H1 (cell line): Measurements from ENCODE around the gene FCMR. TPM values are rescaled to one million over a fixed set of nuclear protein-coding genes. Genes with fewer than 3 reads are reported as not detected.

ENCODE experiments used
- CTCF ChIA-PET: fragments of 300-600 bp; sonication (Branson Sonifier 250); formaldehyde crosslinking; loops from one replicate; lab custom pipeline; 2021; ENCODE audit not compliant: partially characterized antibody; lab: Charles Lee
- POLR2A ChIA-PET: fragments of 300-600 bp; sonication (Branson Sonifier 250); formaldehyde crosslinking; loops from one replicate; lab custom pipeline; 2021; ENCODE audit warnings: inconsistent platforms; ENCODE audit not compliant: partially characterized antibody; lab: Charles Lee
- DNase-seq, 2 experiments: peaks; one replicate each; pipeline versions ENCODE4 v3.0.0 to v3.0.0-alpha.2; 2010 to 2022; ENCODE audit warnings: low spot score in 2 of 2, low read depth in 1 of 2, mixed read lengths in 1 of 2
- FAIRE-seq: peaks from 2 replicates; lab custom pipeline; 2011; peaks lifted over from hg19 to GRCh38; lab: Jason Lieb, UNC
- H2AFZ ChIP-seq: 2 replicates; pipeline ENCODE4 v1.8.1; 2012; ENCODE audit warnings: low read length, inconsistent platforms
- H2AK5ac ChIP-seq: 2 replicates; pipeline ENCODE4 v1.6.1; 2013; ENCODE audit warnings: low read depth, low read length
- H2BK120ac ChIP-seq: replicated peaks from 2 replicates; pipeline ENCODE3; 2013; ENCODE audit warnings: low read depth, low read length, inconsistent platforms
- H2BK12ac ChIP-seq: 2 replicates; pipeline ENCODE4 v1.6.1; 2013; ENCODE audit warnings: low read depth, low read length
- H2BK15ac ChIP-seq: 2 replicates; pipeline ENCODE4 v1.6.1; 2013; ENCODE audit warnings: low read length
- H2BK20ac ChIP-seq: 2 replicates; pipeline ENCODE4 v1.6.1; 2013; ENCODE audit warnings: low read length
- H2BK5ac ChIP-seq: 2 replicates; pipeline ENCODE4 v1.6.1; 2013; ENCODE audit warnings: low read depth, low read length
- H3K14ac ChIP-seq: 2 replicates; pipeline ENCODE4 v1.6.1; 2013; ENCODE audit warnings: inconsistent platforms; ENCODE audit not compliant: insufficient read length
- H3K18ac ChIP-seq: 2 replicates; pipeline ENCODE4 v1.6.1; 2013; ENCODE audit warnings: low read length; ENCODE audit errors: extremely low read depth
- H3K23ac ChIP-seq: 2 replicates; pipeline ENCODE4 v1.6.1; 2013; ENCODE audit warnings: inconsistent platforms; ENCODE audit not compliant: insufficient read length
- H3K23me2 ChIP-seq: 2 replicates; pipeline ENCODE4 v1.6.1; 2013; ENCODE audit warnings: low read depth, low read length
- H3K27ac ChIP-seq: 2 replicates; pipeline ENCODE4 v1.6.1; 2011; ENCODE audit warnings: low read depth, low read length, inconsistent platforms
- H3K27me3 ChIP-seq, 4 experiments: replicated peaks in 1 of 4; 1 replicate in 1 of 4; 2 replicates in 3 of 4; pipeline versions ENCODE4 v1.6.1 to v1.8.1; 2011 to 2013; ENCODE audit warnings: low read length in 3 of 4, mild to moderate bottlenecking in 3 of 4, inconsistent platforms in 2 of 4, mixed read lengths in 2 of 4, moderate library complexity in 1 of 4; ENCODE audit not compliant: control insufficient read depth in 3 of 4, insufficient read depth in 3 of 4; ENCODE audit errors: extremely low read depth in 1 of 4
- H3K36me3 ChIP-seq, 4 experiments: 2 replicates each; pipeline versions ENCODE4 v1.6.1 to v1.8.1; 2011 to 2013; ENCODE audit warnings: mild to moderate bottlenecking in 4 of 4, low read length in 3 of 4, moderate library complexity in 2 of 4, control low read depth in 1 of 4, inconsistent platforms in 1 of 4; ENCODE audit not compliant: insufficient read depth in 4 of 4, control insufficient read depth in 2 of 4
- H3K4ac ChIP-seq: replicated peaks from 2 replicates; pipeline ENCODE3; 2013; ENCODE audit warnings: low read length, low read depth, mixed read lengths, inconsistent platforms; ENCODE audit not compliant: insufficient read length
- H3K4me1 ChIP-seq, 4 experiments: replicated peaks in 1 of 4; 1 replicate in 1 of 4; 2 replicates in 3 of 4; pipeline versions ENCODE4 v1.6.1 to v1.8.1; 2011 to 2013; ENCODE audit warnings: low read length in 3 of 4, inconsistent platforms in 2 of 4, mixed read lengths in 1 of 4; ENCODE audit not compliant: insufficient read depth in 4 of 4, control insufficient read depth in 3 of 4
- H3K4me2 ChIP-seq, 2 experiments: 2 replicates each; pipeline versions ENCODE4 v1.6.1 to v1.8.1; 2011 to 2013; ENCODE audit warnings: low read depth in 2 of 2, low read length in 2 of 2, control low read depth in 1 of 2, inconsistent platforms in 1 of 2, mild to moderate bottlenecking in 1 of 2; ENCODE audit not compliant: insufficient read depth in 1 of 2
- H3K4me3 ChIP-seq, 4 experiments: fragments of 200-600, 300-600 bp in 1 of 4; sonication (generic), shearing (Covaris generic), sonication (Bioruptor Twin) in 1 of 4; 2 replicates each; pipeline versions ENCODE4 v1.5.1 to v1.8.1; 2011 to 2016; ENCODE audit warnings: low read length in 4 of 4, low read depth in 3 of 4, control low read depth in 2 of 4, inconsistent platforms in 2 of 4, mild to moderate bottlenecking in 2 of 4, mixed read lengths in 1 of 4, moderate library complexity in 1 of 4; ENCODE audit not compliant: insufficient read depth in 2 of 4; ENCODE audit errors: extremely low read depth in 1 of 4
- H3K56ac ChIP-seq: replicated peaks from 2 replicates; pipeline ENCODE3; 2013; ENCODE audit warnings: low read depth, mild to moderate bottlenecking, mixed read lengths, low read length, inconsistent platforms; ENCODE audit not compliant: insufficient read length
- H3K79me1 ChIP-seq: 2 replicates; pipeline ENCODE4 v1.6.1; 2013; ENCODE audit warnings: low read depth, low read length, control low read depth
- H3K79me2 ChIP-seq, 2 experiments: 2 replicates each; pipeline versions ENCODE4 v1.6.1 to v1.8.1; 2012 to 2013; ENCODE audit warnings: low read length in 2 of 2, mild to moderate bottlenecking in 2 of 2, inconsistent platforms in 1 of 2; ENCODE audit not compliant: insufficient read depth in 2 of 2, control insufficient read depth in 1 of 2
- H3K9ac ChIP-seq, 4 experiments: replicated peaks in 1 of 4; 1 replicate in 1 of 4; 2 replicates in 3 of 4; pipeline versions ENCODE4 v1.6.1 to v1.8.1; 2011 to 2013; ENCODE audit warnings: low read depth in 3 of 4, low read length in 3 of 4, control low read depth in 2 of 4, mild to moderate bottlenecking in 2 of 4, moderate library complexity in 2 of 4, inconsistent platforms in 1 of 4; ENCODE audit errors: extremely low read depth in 1 of 4
- H3K9me3 ChIP-seq, 2 experiments: 2 replicates each; pipeline versions ENCODE4 v1.6.1 to v1.8.1; 2012 to 2013; ENCODE audit warnings: mild to moderate bottlenecking in 2 of 2, moderate library complexity in 2 of 2, control low read depth in 1 of 2, inconsistent platforms in 1 of 2, low read depth in 1 of 2, low read length in 1 of 2, mixed read lengths in 1 of 2; ENCODE audit not compliant: insufficient read depth in 2 of 2
- H4K20me1 ChIP-seq, 2 experiments: replicated peaks in 1 of 2; 2 replicates each; pipeline versions ENCODE3 to v1.8.1; 2011 to 2013; ENCODE audit warnings: inconsistent platforms in 2 of 2, low read length in 2 of 2, mild to moderate bottlenecking in 1 of 2; ENCODE audit not compliant: insufficient read depth in 2 of 2, control insufficient read depth in 1 of 2
- H4K5ac ChIP-seq: 2 replicates; pipeline ENCODE4 v1.6.1; 2013; ENCODE audit warnings: low read length, low read depth, mixed read lengths, inconsistent platforms; ENCODE audit not compliant: insufficient read length
- H4K8ac ChIP-seq: 2 replicates; pipeline ENCODE4 v1.8.0; 2013; ENCODE audit warnings: mild to moderate bottlenecking, moderate library complexity, low read length, inconsistent platforms; ENCODE audit not compliant: insufficient read depth; ENCODE audit errors: extremely low read depth
- H4K91ac ChIP-seq: replicated peaks from 2 replicates; pipeline ENCODE3; 2013; ENCODE audit warnings: low read length, mixed read lengths, inconsistent platforms; ENCODE audit not compliant: insufficient read length
- BCL11A ChIP-seq, 2 experiments: IDR thresholded peaks; one replicate each; pipeline ENCODE4 v1.6.1; 2011; ENCODE audit warnings: low read depth in 2 of 2, low read length in 2 of 2, mild to moderate bottlenecking in 2 of 2
- BRCA1 ChIP-seq: IDR thresholded peaks from 2 replicates; pipeline ENCODE4 v1.6.1; 2012; ENCODE audit warnings: low read depth, low read length, improper control_type of control experiment
- CBX8 ChIP-seq: fragments of 300-800, 300-1000 bp; sonication (generic); IDR thresholded peaks from 2 replicates; pipeline ENCODE4 v1.7.1; 2016; ENCODE audit warnings: low read depth, low read length, borderline replicate concordance
- HDAC6 ChIP-seq: IDR thresholded peaks from one replicate; pipeline ENCODE4 v1.7.1; 2012; ENCODE audit warnings: low read depth, mild to moderate bottlenecking, inconsistent platforms, low read length, moderate library complexity
- JUN ChIP-seq: IDR thresholded peaks from 2 replicates; pipeline ENCODE4 v1.6.1; 2011; ENCODE audit warnings: low read depth, mild to moderate bottlenecking, improper control_type of control experiment, low read length
- JUND ChIP-seq: IDR thresholded peaks from 2 replicates; pipeline ENCODE4 v1.6.1; 2011; ENCODE audit warnings: mild to moderate bottlenecking, improper control_type of control experiment, low read length
- NANOG ChIP-seq: IDR thresholded peaks from 2 replicates; pipeline ENCODE4 v1.6.1; 2011; ENCODE audit warnings: low read length, low read depth, mild to moderate bottlenecking, inconsistent platforms; ENCODE audit not compliant: insufficient read depth, poor library complexity, severe bottlenecking
- PHF8 ChIP-seq: fragments of 200-600 bp; sonication (generic); conservative IDR thresholded peaks from 2 replicates; pipeline ENCODE4 v1.7.1; 2012; ENCODE audit warnings: low read depth, mild to moderate bottlenecking, inconsistent platforms, low read length, moderate library complexity
- POLR2A ChIP-seq, 2 experiments: IDR thresholded peaks; 1 replicate in 1 of 2; 2 replicates in 1 of 2; pipeline ENCODE4 v1.6.1; 2011; ENCODE audit warnings: low read depth in 2 of 2, low read length in 2 of 2, mild to moderate bottlenecking in 2 of 2; ENCODE audit errors: control extremely low read depth in 1 of 2
- RBBP5 ChIP-seq: IDR thresholded peaks from 2 replicates; pipeline ENCODE4 v1.7.1; 2012; ENCODE audit warnings: low read depth, mild to moderate bottlenecking, inconsistent platforms, low read length, moderate library complexity, borderline replicate concordance
- RFX5 ChIP-seq: IDR thresholded peaks from 2 replicates; pipeline ENCODE4 v1.6.1; 2011; ENCODE audit warnings: low read depth, low read length, improper control_type of control experiment, borderline replicate concordance
- RXRA ChIP-seq: IDR thresholded peaks from 2 replicates; pipeline ENCODE4 v1.6.1; 2011; ENCODE audit warnings: low read depth, mild to moderate bottlenecking, low read length, moderate library complexity; ENCODE audit not compliant: insufficient read depth
- SIRT6 ChIP-seq: IDR thresholded peaks from one replicate; pipeline ENCODE4 v1.7.1; 2012; ENCODE audit warnings: low read length, inconsistent platforms
- SP1 ChIP-seq: IDR thresholded peaks from 2 replicates; pipeline ENCODE4 v1.6.1; 2011; ENCODE audit warnings: low read depth, low read length
- WGBS, 2 experiments: shearing (Covaris generic) in 1 of 2; methylation state at CpG; one replicate each; pipeline versions ENCODE4 v1.1.6 to v1.1.7; 2013 to 2015; ENCODE audit warnings: low lambda C conversion rate in 2 of 2, mixed read lengths in 2 of 2, inconsistent platforms in 1 of 2, low coverage in 1 of 2, missing lambda C conversion rate in 1 of 2; ENCODE audit not compliant: insufficient replicate concordance in 2 of 2, insufficient coverage in 1 of 2, insufficient read length in 1 of 2; ENCODE audit errors: extremely low coverage in 1 of 2, missing lambda C conversion rate in 1 of 2; 5-methylcytosine and 5-hydroxymethylcytosine counted together
- polyA plus RNA-seq, 7 experiments: library from polyadenylated mRNA; depleted of rRNA in 3 of 7; stranded (reverse) in 5 of 7; unstranded in 2 of 7; fragments of >200 nt in 5 of 7; fragments of 200-250 nt in 2 of 7; gene quantifications; 1 replicate in 5 of 7; 2 replicates in 1 of 7; 4 replicates in 1 of 7; pipeline versions ENCODE4 v1.2.1 to v1.2.3, GENCODE V29; 2011 to 2013; ENCODE audit warnings: missing spikeins in 2 of 7, mixed read lengths in 2 of 7
- total RNA-seq: library from RNA; stranded (reverse); fragmentation: NEBNext Ultra II Directional; extraction: Animal tissue kit (Norgen Biotek cat#: 25700); gene quantifications from 2 replicates; pipeline ENCODE4 v1.2.1, GENCODE V29; 2021

FCMR gene
- total and polyA plus RNA-seq, 2 of the 8 experiments (the other 6 are each of a cell fraction or from before 2014, with no cell fraction given): 0.53 TPM; not detected in 1

GRCh38 chr1:206904423-206905142 lies 17.2 kb downstream of the FCMR start:
- H3K4me1 ChIP-seq: peaks cover 0 to 3% (median 2%) of the 10 kb centered on the region in 4 experiments; a peak in 4 of 7 replicates
- H3K9ac ChIP-seq: no peak overlapping the region
- H3K18ac ChIP-seq: no peak overlapping the region
- no peak overlapping the region for H3K23ac ChIP-seq
- WGBS, 2 experiments: 84% methylated on average over 10 of the region's 10 CpGs; no CpG with 5 or more reads in 1 of the 2 experiments
- H4K20me1 ChIP-seq: no peaks in the 10 kb centered on the region
- no peak overlapping the region for H2BK15ac ChIP-seq
- no peak for DNase-seq
- H4K91ac ChIP-seq: no peak overlapping the region
- H2AFZ ChIP-seq: no peak overlapping the region
- no peaks in the 10 kb centered on the region for H3K36me3 ChIP-seq
- peaks cover 6 to 21% (median 18%) of the 10 kb centered on the region in 4 experiments for H3K27me3 ChIP-seq
- CTCF ChIA-PET: interaction anchor here (0.5 to 6.5 kb wide), 13 partner anchors 8 to 273 kb away, joined by 3 to 63 read pairs (median 6); partner anchors contain the start of genes IL20 and IL24
- H4K8ac ChIP-seq: no peak overlapping the region
- H3K27ac ChIP-seq: no peak overlapping the region
- H4K5ac ChIP-seq: no peak overlapping the region
- H3K56ac ChIP-seq: no peak overlapping the region
- no peak overlapping the region for H3K4me2 ChIP-seq
- POLR2A ChIA-PET: no interaction called here
- H2BK12ac ChIP-seq: no peak overlapping the region
- H3K4ac ChIP-seq: no peak overlapping the region
- H3K79me1 ChIP-seq: no peaks in the 10 kb centered on the region
- TF ChIP-seq SP1 (no peak), BCL11A (IDR thresholded peaks at IDR 0.05; ENCODE audit: low read depth in 2 of 2, low read length in 2 of 2) (no peak), HDAC6 (no peak), SIRT6 (no peak), POLR2A (IDR thresholded peaks at IDR 0.05; ENCODE audit: control extremely low read depth in 1 of 2, low read depth in 2 of 2, low read length in 2 of 2) (no peak), PHF8 (no peak), RXRA (no peak), JUND (no peak), CBX8 (no peak), NANOG (no peak), RBBP5 (no peak), JUN (no peak), RFX5 (no peak), BRCA1 (no peak)
- H3K14ac ChIP-seq: no peak overlapping the region
- no peak overlapping the region for H2BK20ac ChIP-seq
- no peaks in the 10 kb centered on the region for H3K79me2 ChIP-seq
- no peak overlapping the region for H2BK5ac ChIP-seq
- no peak for FAIRE-seq
- peaks cover 3% of the 10 kb centered on the region; the same call in 1 of the 2 replicates for H3K23me2 ChIP-seq
- H2BK120ac ChIP-seq: no peak overlapping the region
- H3K9me3 ChIP-seq: no peaks in the 10 kb centered on the region
- H2AK5ac ChIP-seq: no peak overlapping the region
- H3K4me3 ChIP-seq: no peak overlapping the region
